COR-L47 (cell line): ENCODE measurements around the gene STIM1.
"Not testable (repeated sequence)": the region's sequence is repeated elsewhere in the genome, so short reads cannot be mapped to it uniquely, and the experiment has no call there.

Source experiments
- DNase-seq: peaks from one replicate; lab custom pipeline; 2025; lab: John Stamatoyannopoulos, UW

STIM1 gene

GRCh38 chr11:4115128-4115527, 259.7 kb downstream of the STIM1 start:
- DNase-seq: no peak

GRCh38 chr11:4118107-4118506, 262.6 kb downstream of the STIM1 start:
- no peak for DNase-seq

- no peak for DNase-seq
These were observed 267.8 kb downstream of the STIM1 start for GRCh38 chr11:4123218-4123617.

- no peak for DNase-seq
These were observed 269.7 kb downstream of the STIM1 start for GRCh38 chr11:4125141-4125540.

GRCh38 chr11:4127357-4127756, 271.9 kb downstream of the STIM1 start:
- no peak for DNase-seq

GRCh38 chr11:4130219-4130618, 274.8 kb downstream of the STIM1 start:
- not testable (repeated sequence) for DNase-seq

GRCh38 chr11:4134806-4135205, 279.3 kb downstream of the STIM1 start:
- DNase-seq: no peak

GRCh38 chr11:4138497-4138896, 283.0 kb downstream of the STIM1 start:
- DNase-seq: no peak

- no peak for DNase-seq
These were observed 284.7 kb downstream of the STIM1 start for GRCh38 chr11:4140067-4140636.
